ENCODE measurements around the gene CYB5A.

Gene CYB5A

DNA sequence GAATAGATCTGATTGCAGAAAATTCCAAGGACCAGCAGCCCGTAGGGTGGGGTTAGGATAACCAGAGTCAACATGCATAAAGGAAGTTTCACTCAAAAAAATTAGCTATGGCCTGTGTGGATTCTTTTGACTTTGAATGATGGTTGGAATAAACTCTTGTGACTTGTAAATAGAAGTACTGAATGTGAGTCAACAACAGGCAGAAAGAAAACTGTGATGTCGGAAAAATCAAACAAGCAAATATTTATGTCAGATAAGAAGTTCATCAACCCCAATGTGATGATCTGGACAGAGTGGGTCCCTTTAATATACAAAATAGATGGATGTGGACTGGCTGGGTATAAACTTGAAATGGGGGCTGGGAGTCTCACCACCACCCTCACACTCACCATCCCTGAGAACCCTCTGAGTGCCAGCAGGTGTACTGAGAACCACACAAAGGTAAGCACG lies 75.1 kb downstream of the CYB5A start:
- no peak for DNase-seq (ENCODE audit: low read depth in 2 of 2)

DNA sequence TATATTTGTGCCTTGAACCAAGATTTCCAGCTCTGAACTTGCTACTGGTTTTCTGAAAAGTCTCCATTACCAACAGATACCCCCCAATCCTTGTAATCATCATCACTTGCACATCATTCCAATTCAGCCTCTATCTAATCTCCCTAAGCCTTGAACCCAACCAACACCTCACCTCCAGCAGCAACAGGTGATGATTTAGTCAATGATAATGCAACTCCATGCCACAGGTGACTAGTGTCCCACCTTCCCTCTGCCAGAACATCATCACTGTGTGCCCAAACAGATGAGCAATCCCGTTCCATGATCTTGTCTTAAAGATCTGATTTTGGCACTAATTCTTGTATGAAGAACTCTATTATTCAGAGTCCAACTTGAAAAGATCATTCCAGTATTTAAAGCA lies 75.9 kb downstream of the CYB5A start:
- no peak for DNase-seq (ENCODE audit: low read depth in 2 of 2)

DNA sequence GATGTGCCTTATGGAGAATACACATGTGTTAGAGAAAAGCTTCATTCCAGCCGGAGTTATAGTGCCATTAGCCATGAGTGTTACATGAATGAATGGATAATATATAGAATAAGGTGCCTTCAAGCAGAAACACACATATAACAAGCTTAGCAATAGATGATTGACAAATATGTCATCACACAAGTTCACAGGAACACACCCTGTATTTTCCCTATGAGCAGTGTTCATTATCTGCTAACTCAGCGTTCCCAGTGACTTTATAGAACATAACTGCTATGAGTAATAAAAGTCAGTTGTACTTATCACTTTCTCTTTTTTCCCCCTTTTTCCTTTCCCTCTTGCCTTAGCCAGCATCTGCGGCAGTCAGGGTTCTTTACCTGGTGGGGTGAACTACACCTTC lies 78.3 kb downstream of the CYB5A start:
- DNase-seq (ENCODE audit: low read depth in 2 of 2) = no peak

DNA sequence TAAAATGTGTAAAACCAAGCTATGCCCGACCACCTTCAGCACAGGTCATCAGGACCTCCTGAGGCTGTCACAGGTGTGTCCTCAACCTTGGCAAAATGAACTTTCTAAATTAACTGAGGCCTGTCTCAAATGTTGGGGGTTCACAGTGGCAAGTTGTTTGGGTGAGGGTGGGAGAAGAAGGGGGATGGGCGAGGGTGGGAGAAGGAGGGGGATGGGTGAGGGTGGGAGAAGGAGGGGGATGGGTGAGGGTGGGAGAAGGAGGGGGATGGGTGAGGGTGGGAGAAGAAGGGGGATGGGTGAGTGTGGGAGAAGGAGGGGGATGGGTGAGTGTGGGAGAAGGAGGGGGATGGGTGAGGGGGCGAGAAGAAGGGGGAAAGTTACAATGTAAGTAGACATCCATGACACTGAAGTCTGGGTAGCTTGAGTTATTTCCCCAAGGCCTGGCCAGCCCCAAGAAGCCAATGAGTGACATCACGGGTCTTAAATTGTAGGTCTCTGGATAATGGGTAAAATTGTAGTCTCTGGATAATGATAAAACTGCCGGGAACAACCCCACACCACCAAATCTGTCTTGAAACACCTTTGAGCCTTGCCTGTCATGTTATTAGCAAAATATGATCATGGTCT lies 87.1 kb downstream of the CYB5A start:
- DNase-seq (ENCODE audit: low read depth in 2 of 2) = no peak

DNA sequence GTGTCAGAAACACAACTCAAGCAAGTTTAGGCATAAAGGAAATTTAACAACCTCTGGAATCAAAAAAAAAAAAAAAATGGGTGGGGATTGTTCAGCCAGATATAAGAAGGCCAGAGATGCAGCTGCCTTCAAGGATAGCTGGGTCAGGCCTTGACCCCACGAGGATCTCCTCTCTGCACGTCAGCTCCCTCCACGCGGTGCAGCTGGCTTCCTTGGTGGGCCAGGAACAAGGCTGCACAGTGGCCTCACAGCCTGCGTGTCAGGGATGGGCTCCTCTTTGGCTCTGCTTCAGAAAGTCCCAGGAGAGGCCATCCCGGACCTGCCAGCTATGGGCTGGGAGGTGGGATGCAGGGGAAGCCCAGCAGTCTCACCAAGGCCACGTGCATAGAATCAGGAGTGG lies 88.0 kb downstream of the CYB5A start:
- DNase-seq (ENCODE audit: low read depth in 2 of 2) = no peak

Data from fibroblast of skin of left quadriceps (primary cell).